ENCODE data around the gene SLC25A21.

Gene SLC25A21

GRCh38 chr14:36822685-36823084 lies 349.7 kb downstream of the SLC25A21 start:
- no peak for DNase-seq (ENCODE audit: low read depth)
- no peak for TF ChIP-seq CTCF (conservative IDR thresholded peaks at IDR 0.05; ENCODE audit: low read depth, low read length)
- H3K4me3 ChIP-seq (ENCODE audit: low read length), result no peak overlapping the region

- H3K4me3 ChIP-seq (ENCODE audit: low read length), result no peak overlapping the region
- no peak for DNase-seq (ENCODE audit: low read depth)
- TF ChIP-seq CTCF (conservative IDR thresholded peaks at IDR 0.05; ENCODE audit: low read depth, low read length), result no peak
Observed at GRCh38 chr14:36820901-36821300, 351.5 kb downstream of the SLC25A21 start.

GRCh38 chr14:36820111-36820709 lies 352.2 kb downstream of the SLC25A21 start:
- DNase-seq (ENCODE audit: low read depth), result no peak
- H3K4me3 ChIP-seq (ENCODE audit: low read length), result no peak overlapping the region
- no peak for TF ChIP-seq CTCF (conservative IDR thresholded peaks at IDR 0.05; ENCODE audit: low read depth, low read length)

GRCh38 chr14:36818794-36819384 lies 353.5 kb downstream of the SLC25A21 start:
- no peak overlapping the region for H3K4me3 ChIP-seq (ENCODE audit: low read length)
- no peak for TF ChIP-seq CTCF (conservative IDR thresholded peaks at IDR 0.05; ENCODE audit: low read depth, low read length)

GRCh38 chr14:36818246-36818645 lies 354.2 kb downstream of the SLC25A21 start:
- DNase-seq (ENCODE audit: low read depth), result no peak
- TF ChIP-seq CTCF (conservative IDR thresholded peaks at IDR 0.05; ENCODE audit: low read depth, low read length), result no peak
- no peak overlapping the region for H3K4me3 ChIP-seq (ENCODE audit: low read length)

More at GRCh38 chr14:36818794-36819384, 353.5 kb downstream of the SLC25A21 start:
- DNase-seq (ENCODE audit: low read depth), result no peak

- H3K4me3 ChIP-seq (ENCODE audit: low read length), result no peak overlapping the region
- TF ChIP-seq CTCF (conservative IDR thresholded peaks at IDR 0.05; ENCODE audit: low read depth, low read length), result no peak
- no peak for DNase-seq (ENCODE audit: low read depth)
Observed at GRCh38 chr14:36817071-36817930, 355.1 kb downstream of the SLC25A21 start.
